Measurements from ENCODE around the gene BBS2.

DNA sequence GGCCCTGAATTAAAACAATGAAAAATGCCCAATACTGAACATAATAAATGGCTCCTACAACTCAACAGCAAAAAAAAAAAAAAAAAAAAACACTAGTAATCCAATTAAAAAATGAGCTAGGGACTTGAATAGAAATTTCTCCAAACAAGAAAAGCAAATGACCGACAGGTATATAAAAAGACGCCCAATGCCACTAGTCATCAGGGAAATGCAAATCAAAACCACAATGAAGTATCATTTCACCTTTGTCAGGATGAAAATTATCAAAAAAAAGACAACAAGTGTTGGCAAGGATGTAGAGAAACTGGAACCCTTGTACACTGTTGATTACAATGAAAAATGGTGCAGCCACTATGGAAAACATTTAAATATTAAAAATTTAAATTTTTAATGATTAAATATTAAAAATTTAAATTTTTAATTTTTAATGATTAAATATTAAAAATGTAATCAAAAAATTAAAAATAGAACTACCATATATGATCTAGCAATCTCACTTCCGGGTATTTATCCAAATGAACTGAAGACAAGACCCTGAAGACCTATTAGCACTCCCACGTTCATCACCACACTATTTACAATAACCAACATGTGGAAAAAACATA lies 28.1 kb downstream of the BBS2 start:
- TF ChIP-seq CTCF (IDR thresholded peaks at IDR 0.05) (no peak), EZH2phosphoT487 (IDR thresholded peaks at IDR 0.05) (no peak)

Measured in neural progenitor cell (in vitro differentiated cells).